ENCODE data around the gene HABP2.

HABP2 gene

GRCh38 chr10:113628607-113629153 is 75.8 kb downstream of the HABP2 start:
- no peak for DNase-seq (ENCODE audit: low read depth in 2 of 2)

GRCh38 chr10:113630929-113631533 is 78.2 kb downstream of the HABP2 start:
- no peak for DNase-seq (ENCODE audit: low read depth in 2 of 2)

- DNase-seq (ENCODE audit: low read depth in 2 of 2): no peak
These were observed 79.0 kb downstream of the HABP2 start for GRCh38 chr10:113631684-113632367.

Measured in stimulated activated CD4-positive, alpha-beta T cell treated with anti-CD3 and anti-CD28 coated beads, Interleukin-4, amount 100 ng/mL, for 48 hours (primary cell).